IMR-90 (cell line): ENCODE measurements around the gene PIP4K2B. TPM values are rescaled to one million over a fixed set of nuclear protein-coding genes. Genes with fewer than 3 reads are reported as not detected.

Experiments
- ATAC-seq: fragments of 200-7000 bp; cut with Tn5 transposase; 2 replicates; pipeline ENCODE4 v1.9.1; 2020; ENCODE audit warnings: low read depth, mild to moderate bottlenecking, moderate library complexity
- BruUV-seq: library from RNA; stranded (reverse); fragments of 400-500 nt; replicated peaks from 2 replicates; lab custom pipeline; 2021; lab: Mats Ljungman, UMichigan
- CTCF ChIA-PET: fragments of 300-600 bp; formaldehyde crosslinking; extraction: SDS; loops from one replicate; lab custom pipeline; 2021; ENCODE audit warnings: antibody characterized with exemption; lab: Yijun Ruan, JAX
- POLR2A ChIA-PET: fragments of 300-600 bp; sonication (Branson Sonifier 250); formaldehyde crosslinking; loops from one replicate; lab custom pipeline; 2022; ENCODE audit warnings: antibody characterized with exemption; ENCODE audit not compliant: unreplicated experiment; lab: Charles Lee
- DNase-seq: peaks from one replicate; pipeline ENCODE4 v3.0.0; 2013
- H2AFZ ChIP-seq: replicated peaks from 2 replicates; pipeline ENCODE3; 2013; ENCODE audit warnings: low read length, mild to moderate bottlenecking; ENCODE audit not compliant: poor library complexity
- H2AK5ac ChIP-seq: 2 replicates; pipeline ENCODE4 v1.6.1; 2013; ENCODE audit warnings: low read depth, low read length, inconsistent platforms
- H2AK9ac ChIP-seq: replicated peaks from 2 replicates; pipeline ENCODE3; 2013; ENCODE audit warnings: mild to moderate bottlenecking, low read depth, low read length, moderate library complexity; ENCODE audit not compliant: poor library complexity
- H2BK120ac ChIP-seq: 2 replicates; pipeline ENCODE4 v1.6.1; 2013; ENCODE audit warnings: low read depth, low read length, inconsistent platforms
- H2BK15ac ChIP-seq: 3 replicates; pipeline ENCODE4 v1.6.1; 2013; ENCODE audit warnings: low read depth, low read length, inconsistent platforms
- H2BK20ac ChIP-seq: 2 replicates; pipeline ENCODE4 v1.6.1; 2013; ENCODE audit warnings: low read depth, mild to moderate bottlenecking, inconsistent platforms, low read length, moderate library complexity
- H2BK5ac ChIP-seq: 2 replicates; pipeline ENCODE4 v1.6.1; 2013; ENCODE audit warnings: mild to moderate bottlenecking, low read depth, low read length, inconsistent platforms; ENCODE audit not compliant: poor library complexity, severe bottlenecking
- H3K14ac ChIP-seq: replicated peaks from 2 replicates; pipeline ENCODE4 v1.6.1; 2013; ENCODE audit warnings: low read depth, low read length, inconsistent platforms
- H3K18ac ChIP-seq: 2 replicates; pipeline ENCODE4 v1.6.1; 2013; ENCODE audit warnings: low read depth, low read length, control low read depth
- H3K23ac ChIP-seq: 2 replicates; pipeline ENCODE4 v1.6.1; 2013; ENCODE audit warnings: low read depth, low read length, inconsistent platforms
- H3K27ac ChIP-seq: 2 replicates; pipeline ENCODE4 v1.5.1; 2013; ENCODE audit warnings: mild to moderate bottlenecking, control low read depth, low read length; ENCODE audit not compliant: insufficient read depth
- H3K27me3 ChIP-seq: 2 replicates; pipeline ENCODE4 v1.6.1; 2013; ENCODE audit warnings: low read length; ENCODE audit not compliant: control insufficient read depth, insufficient read depth
- H3K36me3 ChIP-seq: 2 replicates; pipeline ENCODE4 v1.6.1; 2013; ENCODE audit warnings: low read length, mixed read lengths; ENCODE audit not compliant: control insufficient read depth, insufficient read depth
- H3K4ac ChIP-seq: 2 replicates; pipeline ENCODE4 v1.6.1; 2013; ENCODE audit warnings: low read depth, low read length, inconsistent platforms
- H3K4me1 ChIP-seq: 2 replicates; pipeline ENCODE4 v1.6.1; 2013; ENCODE audit warnings: low read length, mixed read lengths; ENCODE audit not compliant: control insufficient read depth, insufficient read depth
- H3K4me2 ChIP-seq: 2 replicates; pipeline ENCODE4 v1.6.1; 2013; ENCODE audit warnings: low read depth, mild to moderate bottlenecking, control low read depth, low read length, moderate library complexity
- H3K4me3 ChIP-seq: 2 replicates; pipeline ENCODE4 v1.5.1; 2013; ENCODE audit warnings: low read depth, mild to moderate bottlenecking, control low read depth, low read length, moderate library complexity; ENCODE audit not compliant: insufficient read depth
- H3K56ac ChIP-seq: 2 replicates; pipeline ENCODE4 v1.6.1; 2013; ENCODE audit warnings: low read length, inconsistent platforms; ENCODE audit not compliant: insufficient read depth; ENCODE audit errors: extremely low read depth
- H3K79me1 ChIP-seq, 2 experiments: 2 replicates each; pipeline ENCODE4 v1.6.1; 2013; ENCODE audit warnings: low read length in 2 of 2, inconsistent platforms in 1 of 2, low read depth in 1 of 2
- H3K9ac ChIP-seq: 2 replicates; pipeline ENCODE4 v1.6.1; 2013; ENCODE audit warnings: low read depth, low read length, control low read depth
- H3K9me1 ChIP-seq: 2 replicates; pipeline ENCODE4 v1.6.1; 2013; ENCODE audit warnings: low read length, inconsistent platforms; ENCODE audit not compliant: insufficient read depth
- H3K9me3 ChIP-seq: 2 replicates; pipeline ENCODE4 v1.6.1; 2013; ENCODE audit warnings: low read length; ENCODE audit not compliant: control insufficient read depth, insufficient read depth
- H4K20me1 ChIP-seq: 2 replicates; pipeline ENCODE4 v1.6.1; 2013; ENCODE audit warnings: low read length, inconsistent platforms; ENCODE audit not compliant: insufficient read depth
- H4K5ac ChIP-seq: 2 replicates; pipeline ENCODE4 v1.6.1; 2013; ENCODE audit warnings: mild to moderate bottlenecking, low read depth, low read length, control low read depth
- H4K8ac ChIP-seq, 2 experiments: 2 replicates each; pipeline ENCODE4 v1.6.1; 2013; ENCODE audit warnings: low read depth in 2 of 2, low read length in 2 of 2, control low read depth in 1 of 2, inconsistent platforms in 1 of 2
- H4K91ac ChIP-seq: 2 replicates; pipeline ENCODE4 v1.6.1; 2013; ENCODE audit warnings: low read depth, low read length, inconsistent platforms; ENCODE audit not compliant: insufficient read depth
- BHLHE40 ChIP-seq: fragments of 150-350 bp; IDR thresholded peaks from 2 replicates; pipeline ENCODE4 v1.6.1; 2016; ENCODE audit warnings: mild to moderate bottlenecking, low read depth, low read length
- CHD1 ChIP-seq: IDR thresholded peaks from 2 replicates; pipeline ENCODE4 v1.6.1; 2012; ENCODE audit warnings: low read depth, low read length, improper control_type of control experiment
- FOS ChIP-seq: fragments of 150-350 bp; IDR thresholded peaks from 2 replicates; pipeline ENCODE4 v1.6.1; 2016; ENCODE audit warnings: low read depth, low read length
- MAFK ChIP-seq: IDR thresholded peaks from 2 replicates; pipeline ENCODE4 v1.6.1; 2012; ENCODE audit warnings: low read depth, low read length, improper control_type of control experiment
- RAD21 ChIP-seq: IDR thresholded peaks from 2 replicates; pipeline ENCODE4 v1.6.1; 2012; ENCODE audit warnings: low read length, improper control_type of control experiment
- RCOR1 ChIP-seq: IDR thresholded peaks from 2 replicates; pipeline ENCODE4 v1.6.1; 2012; ENCODE audit warnings: mild to moderate bottlenecking, low read length, improper control_type of control experiment; ENCODE audit not compliant: insufficient replicate concordance
- RFX5 ChIP-seq: IDR thresholded peaks from 2 replicates; pipeline ENCODE4 v1.8.0; 2012; ENCODE audit warnings: low read depth, mild to moderate bottlenecking, low read length, moderate library complexity
- WGBS, 2 experiments: methylation state at CpG; one replicate each; pipeline versions ENCODE4 v1.1.5 to v1.1.7; 2013; ENCODE audit warnings: missing lambda C conversion rate in 2 of 2; ENCODE audit not compliant: insufficient read length in 1 of 2; ENCODE audit errors: extremely low coverage in 2 of 2; 5-methylcytosine and 5-hydroxymethylcytosine counted together
- dilution Hi-C: fragments of 300-500 bp; cut with HindIII; formaldehyde crosslinking; loops from one replicate; pipeline ENCODE4 v1.14.3; 2018; ENCODE audit warnings: low sequenced_read_pairs; ENCODE audit not compliant: unreplicated experiment
- in situ Hi-C: fragments of 300-500 bp; cut with MboI; formaldehyde crosslinking; loops from 3 replicates; pipeline ENCODE4 v1.14.3; 2019; ENCODE audit warnings: low sequenced_read_pairs, inconsistent platforms, mixed read lengths
- intact Hi-C: fragments of 100-400 bp; cut with micrococcal nuclease; formaldehyde crosslinking; loops from 2 replicates; pipeline ENCODE4 v1.10.0; 2022
- polyA plus RNA-seq, 3 experiments: library from polyadenylated mRNA; depleted of rRNA; stranded (reverse); fragments of >200 nt; gene quantifications; 2 replicates each; pipeline ENCODE4 v1.2.3, GENCODE V29; 2012; ENCODE audit warnings: low replicate concordance in 1 of 3
- total RNA-seq: library from RNA; depleted of rRNA; stranded (reverse); fragments of >200 nt; gene quantifications from 2 replicates; pipeline ENCODE4 v1.2.3, GENCODE V29; 2012
- TF ChIP-seq, protein P1 (sequence below): fragments of 150-350 bp; IDR thresholded peaks from 2 replicates; pipeline ENCODE4 v1.6.1; 2016; ENCODE audit warnings: low read depth, mild to moderate bottlenecking, low read length, moderate library complexity, borderline replicate concordance
- TF ChIP-seq, protein P2 (sequence below): conservative IDR thresholded peaks from 2 replicates; pipeline ENCODE4 v1.5.1; 2012; ENCODE audit warnings: mild to moderate bottlenecking, low read depth, low read length, improper control_type of control experiment

PIP4K2B gene
- total and polyA plus RNA-seq, 2 of the 4 experiments (the other 2 are of a cell fraction): 40.0 to 40.2 TPM

DNA sequence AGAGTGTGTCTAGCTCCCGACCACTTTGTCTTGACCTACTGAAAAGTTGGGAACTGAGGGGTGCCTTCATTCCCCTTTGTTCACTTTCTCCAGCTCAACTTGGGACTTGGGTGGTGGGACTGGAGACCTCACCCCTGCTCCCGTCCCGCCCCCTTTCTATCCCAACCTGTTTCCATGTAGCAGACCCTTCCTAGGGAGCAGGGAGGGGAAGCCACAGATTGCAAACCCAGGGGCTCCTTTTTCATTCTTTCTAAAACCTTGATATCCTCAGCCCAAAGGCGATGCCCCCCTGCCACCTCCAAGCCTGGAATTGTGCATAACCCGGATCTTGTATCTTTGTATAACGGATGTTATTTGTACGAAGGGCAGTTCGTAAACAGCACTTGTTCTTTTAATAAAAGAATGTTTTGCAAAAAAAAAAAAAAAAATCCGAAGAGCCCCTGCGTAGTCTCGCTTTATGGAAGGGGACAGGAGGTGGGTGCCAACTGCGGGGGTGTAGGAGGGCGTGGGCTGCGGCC is 69.9 kb downstream of the PIP4K2B start:
- peak overlapping the region; percentile 95 for H2AK9ac ChIP-seq

More for the DNA sequence above, 69.9 kb downstream of the PIP4K2B start:
- Histone ChIP-seq H2BK5ac (peak overlapping the region; percentile 62), H4K8ac (peak overlapping the region; percentile 82 to 97), H2BK15ac (no peak overlapping the region; the same call in 2 of the 3 replicates), H4K5ac (peak overlapping the region; percentile 68), H3K27ac (peak overlapping the region; percentile 75), H3K56ac (peak overlapping the region; percentile 56; the same call in 1 of the 2 replicates), H4K20me1 (peaks cover 21% of the 10 kb centered on the region), H3K4me3 (peak overlapping the region; percentile 77), H3K79me1 (peaks cover 11 to 49% of the 10 kb centered on the region in 2 experiments; a peak in 3 of 4 replicates), H3K9me3 (no peaks in the 10 kb centered on the region), H3K27me3 (no peaks in the 10 kb centered on the region), H3K14ac (peak overlapping the region; percentile 84), H2AK5ac (peak overlapping the region; percentile 30), H4K91ac (peak overlapping the region; percentile 91), H2BK120ac (no peak overlapping the region), H3K18ac (no peak overlapping the region; the same call in 1 of the 2 replicates), H3K36me3 (peaks cover 23% of the 10 kb centered on the region), H3K4me1 (peaks cover 12% of the 10 kb centered on the region), H2AFZ (peak overlapping the region; percentile 100), H3K4ac (peak overlapping the region; percentile 34), H3K4me2 (peak overlapping the region; percentile 77), H3K9ac (peak overlapping the region; percentile 76), H3K23ac (peak overlapping the region; percentile 73; the same call in 1 of the 2 replicates), H2BK20ac (no peak overlapping the region), H3K9me1 (0 out of 2 replicates have a peak, but pooled peaks cover 11% of the 10 kb centered on the region)
- TF ChIP-seq RCOR1: no peak
- TF ChIP-seq, protein P1, sequence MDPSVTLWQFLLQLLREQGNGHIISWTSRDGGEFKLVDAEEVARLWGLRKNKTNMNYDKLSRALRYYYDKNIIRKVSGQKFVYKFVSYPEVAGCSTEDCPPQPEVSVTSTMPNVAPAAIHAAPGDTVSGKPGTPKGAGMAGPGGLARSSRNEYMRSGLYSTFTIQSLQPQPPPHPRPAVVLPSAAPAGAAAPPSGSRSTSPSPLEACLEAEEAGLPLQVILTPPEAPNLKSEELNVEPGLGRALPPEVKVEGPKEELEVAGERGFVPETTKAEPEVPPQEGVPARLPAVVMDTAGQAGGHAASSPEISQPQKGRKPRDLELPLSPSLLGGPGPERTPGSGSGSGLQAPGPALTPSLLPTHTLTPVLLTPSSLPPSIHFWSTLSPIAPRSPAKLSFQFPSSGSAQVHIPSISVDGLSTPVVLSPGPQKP: no peak
- TF ChIP-seq BHLHE40: no peak
- TF ChIP-seq CHD1: no peak
- no peak for TF ChIP-seq MAFK
- no peak for TF ChIP-seq RAD21
- no peak for TF ChIP-seq FOS
- TF ChIP-seq, protein P2, sequence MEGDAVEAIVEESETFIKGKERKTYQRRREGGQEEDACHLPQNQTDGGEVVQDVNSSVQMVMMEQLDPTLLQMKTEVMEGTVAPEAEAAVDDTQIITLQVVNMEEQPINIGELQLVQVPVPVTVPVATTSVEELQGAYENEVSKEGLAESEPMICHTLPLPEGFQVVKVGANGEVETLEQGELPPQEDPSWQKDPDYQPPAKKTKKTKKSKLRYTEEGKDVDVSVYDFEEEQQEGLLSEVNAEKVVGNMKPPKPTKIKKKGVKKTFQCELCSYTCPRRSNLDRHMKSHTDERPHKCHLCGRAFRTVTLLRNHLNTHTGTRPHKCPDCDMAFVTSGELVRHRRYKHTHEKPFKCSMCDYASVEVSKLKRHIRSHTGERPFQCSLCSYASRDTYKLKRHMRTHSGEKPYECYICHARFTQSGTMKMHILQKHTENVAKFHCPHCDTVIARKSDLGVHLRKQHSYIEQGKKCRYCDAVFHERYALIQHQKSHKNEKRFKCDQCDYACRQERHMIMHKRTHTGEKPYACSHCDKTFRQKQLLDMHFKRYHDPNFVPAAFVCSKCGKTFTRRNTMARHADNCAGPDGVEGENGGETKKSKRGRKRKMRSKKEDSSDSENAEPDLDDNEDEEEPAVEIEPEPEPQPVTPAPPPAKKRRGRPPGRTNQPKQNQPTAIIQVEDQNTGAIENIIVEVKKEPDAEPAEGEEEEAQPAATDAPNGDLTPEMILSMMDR: no peak
- no peak for TF ChIP-seq RFX5
- ChIA-PET CTCF (interaction anchor here (1.1 kb wide), 1 partner anchor 23 kb away, joined by 3 read pairs; no protein-coding TSS in a partner anchor), POLR2A (no interaction called here)
- BruUV-seq: no TSS peak
- DNase-seq (no peak), ATAC-seq (no peak)
- 22% methylated on average over 7 of the region's 14 CpGs; no CpG with 5 or more reads in 1 of the 2 experiments for WGBS, 2 experiments
- dilution Hi-C loops (no loop called here), intact Hi-C loops (no loop called here), in situ Hi-C loops (no loop called here)
